Stimulated activated CD8-positive, alpha-beta memory T cell treated with anti-CD3 and anti-CD28 coated beads, Interleukin-7, amount 100 ng/mL, for 48 hours (primary cell): ENCODE measurements around the gene UNC5C.
"Not testable (repeated sequence)": the region's sequence is repeated elsewhere in the genome, so short reads cannot be mapped to it uniquely, and the experiment has no call there.

ENCODE experiments used
- DNase-seq, 2 donors: peaks; one replicate each; pipeline ENCODE4 v3.0.0-alpha.2; 2020; ENCODE audit warnings: low read depth in 1 of 2; ENCODE audit errors: extremely low read depth in 1 of 2

The UNC5C gene

GRCh38 chr4:95190751-95191436 is 357.9 kb downstream of the UNC5C start:
- DNase-seq: no peak

- no peak for DNase-seq
Measured at GRCh38 chr4:95188701-95189370, 359.9 kb downstream of the UNC5C start.

DNA sequence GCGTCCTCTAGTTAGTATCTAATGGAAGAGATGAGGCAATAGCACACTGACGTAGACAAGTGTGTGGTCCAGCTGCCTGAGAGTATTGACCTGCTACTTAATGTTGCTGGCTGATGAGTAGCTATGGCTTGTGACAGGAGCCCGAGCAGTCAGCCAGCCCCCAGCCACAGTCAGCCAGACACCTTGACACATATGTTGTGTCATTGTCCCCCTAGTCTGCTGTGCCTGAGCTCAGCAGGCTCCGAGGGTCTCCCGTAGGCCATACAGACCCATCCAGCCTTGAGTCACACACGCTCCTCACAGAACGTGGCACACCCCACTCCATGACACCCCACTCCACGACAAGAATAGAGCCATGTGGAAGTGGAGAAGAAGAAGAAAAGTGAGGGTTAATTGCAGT is 362.1 kb downstream of the UNC5C start:
- no peak for DNase-seq

- no peak for DNase-seq
Measured at GRCh38 chr4:95183656-95184408, 364.9 kb downstream of the UNC5C start.

DNA sequence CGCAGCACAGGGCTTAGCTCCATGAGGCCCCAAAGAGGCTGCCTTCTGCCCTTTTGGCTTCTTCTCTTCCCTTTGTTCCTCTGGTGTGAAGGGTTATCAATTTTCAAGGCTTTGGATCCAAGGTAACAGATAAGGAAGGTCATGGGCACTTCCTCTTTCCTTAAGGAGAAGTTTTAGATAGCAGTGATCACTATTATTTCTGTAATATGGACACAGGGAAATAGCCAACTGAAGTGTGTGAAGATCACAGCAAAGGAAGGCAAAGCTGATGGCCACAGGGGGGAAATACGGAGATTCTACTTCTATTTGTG is 366.8 kb downstream of the UNC5C start:
- DNase-seq: no peak

- DNase-seq: peak in 1 of 2 donors; percentile 10
Measured at GRCh38 chr4:95181243-95181995, 367.4 kb downstream of the UNC5C start.

GRCh38 chr4:95180531-95181242 is 368.1 kb downstream of the UNC5C start:
- DNase-seq: no peak

GRCh38 chr4:95178938-95179337 is 369.8 kb downstream of the UNC5C start:
- no peak for DNase-seq

DNA sequence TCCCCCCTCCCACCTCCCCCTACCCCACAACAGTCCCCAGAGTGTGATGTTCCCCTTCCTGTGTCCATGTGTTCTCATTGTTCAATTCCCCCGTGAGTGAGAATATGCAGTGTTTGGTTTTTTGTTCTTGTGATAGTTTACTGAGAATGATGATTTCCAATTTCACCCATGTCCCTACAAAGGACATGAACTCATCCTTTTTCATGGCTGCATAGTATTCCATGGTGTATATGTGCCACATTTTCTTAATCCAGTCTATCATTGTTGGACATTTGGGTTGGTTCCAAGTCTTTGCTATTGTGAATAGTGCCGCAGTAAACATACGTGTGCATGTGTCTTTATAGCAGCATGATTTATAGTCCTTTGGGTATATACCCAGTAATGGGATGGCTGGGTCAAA is 377.4 kb downstream of the UNC5C start:
- DNase-seq: not testable (repeated sequence)

DNA sequence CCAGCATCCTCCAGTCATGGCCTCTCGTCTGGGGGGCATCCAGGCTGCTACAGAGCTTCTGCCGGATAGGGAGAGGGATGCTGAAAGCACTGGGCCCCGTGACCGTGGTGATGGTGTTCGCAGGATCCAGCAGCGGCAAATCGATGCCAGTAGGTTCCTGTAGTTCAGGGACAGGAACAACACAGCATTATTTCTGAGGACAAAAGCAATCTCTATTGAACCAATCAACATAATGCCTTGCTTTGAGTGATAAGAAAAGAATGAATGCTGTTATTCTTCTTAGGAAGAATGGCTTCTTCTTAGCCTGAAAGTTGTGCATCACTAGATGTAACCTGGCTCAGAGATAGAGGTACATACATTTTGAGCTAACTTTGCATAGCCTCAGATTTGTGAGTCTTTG is 378.6 kb downstream of the UNC5C start:
- no peak for DNase-seq

DNA sequence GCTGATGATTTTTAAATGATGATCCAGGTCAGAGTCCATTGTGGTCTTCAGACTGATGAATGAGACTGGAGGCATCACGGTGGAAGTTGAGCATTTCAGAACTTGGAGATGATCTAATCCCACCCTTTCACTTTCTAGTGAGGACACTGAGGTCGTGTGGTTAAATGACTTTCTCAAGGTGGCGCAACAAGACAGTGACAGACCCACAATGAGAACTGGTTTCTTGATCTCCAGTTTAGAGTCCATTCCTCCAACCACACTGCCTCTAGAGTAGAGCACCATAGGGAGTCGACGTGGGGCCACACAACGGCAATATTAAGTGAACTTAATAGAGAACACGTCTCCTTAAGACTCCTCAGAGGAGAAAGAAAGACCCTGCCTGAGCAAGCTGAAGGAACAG is 381.0 kb downstream of the UNC5C start:
- DNase-seq: no peak

DNA sequence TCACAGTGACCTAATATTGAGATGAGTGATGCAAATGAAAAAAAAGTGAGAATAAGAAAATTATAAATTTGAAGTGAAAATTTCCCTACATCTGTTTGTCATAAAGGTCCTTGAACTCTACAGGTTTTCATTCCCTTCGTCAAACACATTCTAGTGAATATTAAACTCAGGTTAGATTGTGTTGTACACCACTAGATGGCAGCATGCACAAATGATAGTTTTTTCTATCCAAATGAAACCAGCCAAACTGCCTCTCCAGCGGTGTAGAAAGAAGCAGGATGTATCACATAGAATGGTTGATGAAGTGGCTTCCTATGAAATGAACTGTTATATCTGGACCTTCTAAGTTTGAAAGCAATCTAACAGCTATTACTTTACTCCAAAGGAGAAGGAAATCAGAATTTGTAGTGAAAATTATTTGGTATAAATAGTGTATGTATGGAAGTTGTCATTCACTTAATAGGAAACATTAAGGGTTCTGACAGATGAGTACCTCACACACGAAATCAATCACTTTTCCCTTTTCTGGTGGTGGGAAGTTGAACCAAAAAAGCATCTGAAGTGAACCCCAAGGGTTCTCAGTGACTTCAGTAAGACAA is 382.7 kb downstream of the UNC5C start:
- DNase-seq: peak in 1 of 2 donors; percentile 13

- DNase-seq: no peak
Measured at GRCh38 chr4:95162867-95163266, 385.9 kb downstream of the UNC5C start.

DNA sequence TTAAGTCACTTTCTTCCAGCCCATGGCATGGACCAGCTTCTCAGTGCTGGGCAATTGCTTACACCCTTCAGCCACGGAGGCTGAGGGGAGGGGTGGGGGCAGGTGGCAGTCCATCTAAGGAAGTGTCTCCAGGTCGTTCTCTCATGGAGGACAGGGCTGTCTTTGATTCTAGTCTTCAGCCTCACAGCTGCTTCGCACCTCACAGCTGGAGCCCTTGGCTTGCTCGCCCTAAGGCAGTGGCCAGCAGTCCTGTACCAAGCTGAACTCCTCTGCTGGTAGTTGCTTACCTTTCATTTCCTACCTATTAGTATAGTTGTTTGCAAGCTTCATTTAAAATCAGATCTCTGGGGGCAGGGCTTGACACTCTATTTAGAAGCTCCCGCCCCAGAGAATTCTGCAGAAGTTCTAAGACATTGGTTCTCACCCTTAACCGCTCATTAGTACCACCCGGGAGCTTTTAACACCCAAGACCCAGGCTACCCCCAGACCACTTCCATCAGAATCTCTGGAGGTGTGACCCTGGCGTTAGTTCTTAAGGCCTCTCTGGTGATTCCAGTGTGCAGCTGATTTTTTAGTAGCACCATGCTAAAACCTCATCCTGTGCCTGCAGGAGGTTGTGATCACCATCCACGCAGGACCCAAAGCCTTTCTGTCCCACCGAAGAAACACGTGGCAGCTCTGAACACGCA is 386.8 kb downstream of the UNC5C start:
- DNase-seq: no peak

- DNase-seq: no peak
Measured at GRCh38 chr4:95159384-95159783, 389.4 kb downstream of the UNC5C start.

DNA sequence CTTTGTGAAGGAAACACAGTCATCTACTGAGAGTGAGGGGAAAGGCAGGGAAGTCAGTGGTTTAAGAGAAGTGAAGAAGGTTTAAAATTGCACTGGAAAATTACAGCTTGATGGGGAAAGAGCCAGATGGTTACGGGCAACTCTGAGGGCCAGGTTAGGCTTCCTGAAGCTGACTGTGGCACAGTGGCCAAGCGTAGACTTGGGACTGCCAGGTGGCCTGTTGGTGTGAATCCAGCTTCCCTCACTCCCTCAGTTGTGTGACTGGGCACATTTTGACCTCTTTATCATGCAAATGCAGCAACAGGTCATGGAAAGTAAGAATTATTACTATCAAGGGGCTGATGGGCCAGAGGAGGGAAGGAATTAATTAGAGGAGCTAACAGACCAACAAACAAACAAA is 390.1 kb downstream of the UNC5C start:
- no peak for DNase-seq

DNA sequence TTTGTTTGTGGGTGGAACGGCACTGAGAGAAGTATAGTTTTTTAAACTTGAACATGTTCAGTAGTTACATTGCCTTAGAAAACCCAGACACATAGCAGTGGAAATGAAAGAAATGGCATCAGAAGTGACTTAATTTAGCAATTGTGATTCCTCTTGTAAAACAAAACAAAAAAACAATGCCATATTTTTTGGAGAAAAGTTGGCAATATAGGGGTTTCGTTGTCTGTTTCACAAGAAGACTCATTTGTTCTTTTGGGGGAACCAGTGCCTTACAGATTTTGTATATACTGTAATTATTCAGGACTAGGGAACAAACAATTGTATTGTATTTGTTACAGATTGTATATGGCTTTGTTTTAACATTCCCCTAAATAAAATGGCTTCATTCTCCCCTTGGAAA is 390.7 kb downstream of the UNC5C start:
- DNase-seq: no peak

DNA sequence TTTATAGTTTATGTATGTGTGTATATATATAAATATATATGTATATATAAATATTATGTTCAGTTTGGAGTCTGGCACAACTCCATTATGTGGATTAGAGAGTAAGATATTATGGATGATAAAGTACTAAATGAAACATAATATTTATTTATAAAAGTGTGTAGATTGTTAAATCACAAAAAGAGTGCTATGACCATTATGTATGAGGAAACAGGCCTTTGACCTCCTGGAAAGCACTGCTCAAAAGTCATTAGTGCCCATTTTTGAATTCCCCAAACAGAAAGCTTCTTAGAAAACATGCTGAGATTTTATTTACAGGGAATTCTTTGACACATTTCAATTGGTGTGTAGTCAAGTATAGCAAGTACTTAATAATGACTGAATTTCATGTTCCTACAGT is 391.2 kb downstream of the UNC5C start:
- no peak for DNase-seq

DNA sequence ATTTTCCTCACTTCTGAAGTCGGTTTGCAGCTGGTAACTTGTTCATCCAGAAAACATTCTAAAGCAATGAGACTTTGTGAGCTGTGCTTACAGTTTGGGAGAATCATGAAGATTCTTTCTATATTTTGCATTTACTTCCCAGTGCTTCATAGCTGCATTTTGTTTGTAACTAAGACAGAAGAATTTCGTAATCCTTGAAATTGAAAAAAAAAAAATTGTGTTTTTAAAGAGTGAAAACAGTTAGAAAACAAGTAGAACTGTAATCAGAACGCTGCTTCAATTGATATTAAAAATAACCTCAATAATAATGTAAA is 392.4 kb downstream of the UNC5C start:
- no peak for DNase-seq
